CD4-positive, alpha-beta memory T cell (primary cell): ENCODE data around the gene NTNG2. TPM values are rescaled to one million over a fixed set of nuclear protein-coding genes. Genes with fewer than 3 reads are reported as not detected.

Source experiments
- CTCF ChIA-PET: fragments of 350-600 bp; sonication (Branson Sonifier 250); formaldehyde crosslinking; loops from one replicate; lab custom pipeline; 2021; ENCODE audit warnings: inconsistent platforms; ENCODE audit not compliant: partially characterized antibody; lab: Charles Lee
- POLR2A ChIA-PET: fragments of 350-600 bp; sonication (Branson Sonifier 250); formaldehyde crosslinking; loops from one replicate; lab custom pipeline; 2021; ENCODE audit not compliant: partially characterized antibody; lab: Charles Lee
- DNase-seq, 5 donors: peaks; one replicate each; pipeline versions ENCODE4 v3.0.0 to v3.0.0-alpha.2; 2020 to 2022; ENCODE audit warnings: mixed read lengths in 1 of 5
- H3K27ac ChIP-seq: one replicate; pipeline ENCODE4 v1.7.0; 2013; ENCODE audit warnings: low read depth, low read length
- H3K27me3 ChIP-seq: 2 replicates; pipeline ENCODE4 v1.7.0; 2013; ENCODE audit warnings: mild to moderate bottlenecking, low read length, moderate library complexity; ENCODE audit not compliant: insufficient read depth
- H3K36me3 ChIP-seq: 2 replicates; pipeline ENCODE4 v1.7.0; 2013; ENCODE audit warnings: mild to moderate bottlenecking, low read length, moderate library complexity; ENCODE audit not compliant: insufficient read depth
- H3K4me1 ChIP-seq: 2 replicates; pipeline ENCODE4 v1.7.0; 2013; ENCODE audit warnings: mild to moderate bottlenecking, low read length, moderate library complexity; ENCODE audit not compliant: insufficient read depth
- H3K4me3 ChIP-seq, 2 donors: one replicate each; pipeline ENCODE4 v1.7.0; 2013; ENCODE audit warnings: low read length in 2 of 2, mild to moderate bottlenecking in 1 of 2
- H3K9me3 ChIP-seq, 2 donors: one replicate each; pipeline ENCODE4 v1.7.0; 2013; ENCODE audit warnings: low read length in 2 of 2, control low read depth in 1 of 2; ENCODE audit not compliant: control insufficient read depth in 1 of 2
- H3K27ac Mint-ChIP-seq, 7 donors: one replicate each; pipeline ENCODE4 v1.8.0; 2020 to 2021; ENCODE audit warnings: mixed read lengths in 7 of 7, mild to moderate bottlenecking in 6 of 7, inconsistent platforms in 3 of 7, moderate library complexity in 3 of 7
- H3K27me3 Mint-ChIP-seq, 2 donors: one replicate each; pipeline ENCODE4 v1.8.0; 2020 to 2021; ENCODE audit warnings: mixed read lengths in 2 of 2
- H3K36me3 Mint-ChIP-seq, 2 donors: one replicate each; pipeline ENCODE4 v1.8.0; 2020 to 2021; ENCODE audit warnings: mixed read lengths in 2 of 2, inconsistent platforms in 1 of 2, mild to moderate bottlenecking in 1 of 2
- H3K4me1 Mint-ChIP-seq, 4 donors: one replicate each; pipeline ENCODE4 v1.8.0; 2020 to 2021; ENCODE audit warnings: mixed read lengths in 4 of 4, mild to moderate bottlenecking in 1 of 4
- H3K4me3 Mint-ChIP-seq, 8 donors: one replicate each; pipeline ENCODE4 v1.8.0; 2020 to 2021; ENCODE audit warnings: mixed read lengths in 8 of 8, mild to moderate bottlenecking in 7 of 8, moderate library complexity in 6 of 8, inconsistent platforms in 3 of 8
- H3K9me3 Mint-ChIP-seq, 8 donors: one replicate each; pipeline ENCODE4 v1.8.0; 2020 to 2021; ENCODE audit warnings: mixed read lengths in 8 of 8, mild to moderate bottlenecking in 5 of 8, inconsistent platforms in 3 of 8, moderate library complexity in 1 of 8
- intact Hi-C: fragments of 100-400 bp; cut with micrococcal nuclease; formaldehyde crosslinking; loops from one replicate; pipeline ENCODE4 v1.15.1; 2023
- polyA plus RNA-seq, 2 donors: library from polyadenylated mRNA; unstranded; fragments of 300-500 nt; fragmentation: Illumina TruSeq; gene quantifications; one replicate each; pipeline ENCODE4 v1.2.3, GENCODE V29; 2021
- total RNA-seq, 2 experiments: library from RNA; stranded (reverse); gene quantifications; one replicate each; pipeline ENCODE4 v1.2.3, GENCODE V29; 2021

The NTNG2 gene
- total and polyA plus RNA-seq, 4 experiments from 2014 or later, result 1.0 to 8.8 (median 3.6) TPM

DNA sequence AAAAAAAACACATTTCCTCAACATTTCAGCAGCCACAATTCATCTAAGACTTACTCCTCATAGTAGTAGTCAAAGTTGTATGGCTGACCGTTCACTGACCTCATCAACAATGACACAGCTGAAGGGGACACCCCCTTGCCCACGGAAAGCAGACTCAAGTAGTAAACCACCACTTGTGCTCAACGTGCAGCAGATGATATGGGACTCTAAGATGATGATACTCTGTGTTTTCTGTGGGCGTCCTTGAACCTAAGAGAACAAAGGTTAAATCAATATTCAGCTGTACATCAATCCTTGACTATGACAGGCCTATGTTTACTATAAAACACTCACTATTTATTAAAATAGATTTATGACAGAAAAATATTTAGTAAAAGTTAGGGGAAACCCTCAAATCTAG, 121.3 kb downstream of the NTNG2 start:
- Histone ChIP-seq H3K27ac (no peak overlapping the region), H3K4me1 (no peaks in the 10 kb centered on the region), H3K27me3 (no peaks in the 10 kb centered on the region), H3K9me3 (no peaks in the 10 kb centered on the region), H3K36me3 (peaks cover 75% of the 10 kb centered on the region), H3K4me3 (no peak overlapping the region)
- no peaks in the 10 kb centered on the region for H3K9me3 Mint-ChIP-seq
- peaks cover 0 to 6% (median 1%) of the 10 kb centered on the region in 4 donors for H3K4me1 Mint-ChIP-seq
- no peak for DNase-seq
- no peaks in the 10 kb centered on the region for H3K27me3 Mint-ChIP-seq
- H3K27ac Mint-ChIP-seq, result peak overlapping the region in 1 of 7 donors; percentile 33
- CTCF ChIA-PET, result interaction anchor here (0.7 kb wide), 1 partner anchor 1389 kb away, joined by 3 read pairs; no protein-coding TSS in a partner anchor
- intact Hi-C loops, result no loop called here
- POLR2A ChIA-PET, result no interaction called here
- no peak overlapping the region for H3K4me3 Mint-ChIP-seq
- peaks cover 40 to 66% of the 10 kb centered on the region in 2 donors for H3K36me3 Mint-ChIP-seq

DNA sequence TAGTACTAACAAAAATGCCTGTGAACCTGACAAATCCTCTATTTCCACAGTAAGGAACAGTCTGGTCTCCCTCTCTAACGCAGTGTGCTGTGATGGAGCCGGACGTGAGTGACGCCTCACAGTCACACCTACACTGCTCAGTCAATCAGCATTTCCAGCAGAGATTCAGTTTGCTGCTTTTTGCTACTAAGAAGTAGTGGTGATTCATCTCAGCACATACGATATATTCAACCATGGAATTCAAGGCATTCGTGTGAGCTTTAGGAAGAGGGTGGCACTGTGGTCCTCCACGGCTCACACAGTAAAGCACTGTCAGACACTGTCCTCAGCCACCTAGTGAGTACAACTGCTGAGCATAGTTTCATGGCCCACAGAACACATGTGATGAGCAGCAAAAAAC, 122.0 kb downstream of the NTNG2 start:
- no peaks in the 10 kb centered on the region for H3K9me3 Mint-ChIP-seq
- intact Hi-C loops, result no loop called here
- peaks cover 43 to 66% of the 10 kb centered on the region in 2 donors for H3K36me3 Mint-ChIP-seq

DNA sequence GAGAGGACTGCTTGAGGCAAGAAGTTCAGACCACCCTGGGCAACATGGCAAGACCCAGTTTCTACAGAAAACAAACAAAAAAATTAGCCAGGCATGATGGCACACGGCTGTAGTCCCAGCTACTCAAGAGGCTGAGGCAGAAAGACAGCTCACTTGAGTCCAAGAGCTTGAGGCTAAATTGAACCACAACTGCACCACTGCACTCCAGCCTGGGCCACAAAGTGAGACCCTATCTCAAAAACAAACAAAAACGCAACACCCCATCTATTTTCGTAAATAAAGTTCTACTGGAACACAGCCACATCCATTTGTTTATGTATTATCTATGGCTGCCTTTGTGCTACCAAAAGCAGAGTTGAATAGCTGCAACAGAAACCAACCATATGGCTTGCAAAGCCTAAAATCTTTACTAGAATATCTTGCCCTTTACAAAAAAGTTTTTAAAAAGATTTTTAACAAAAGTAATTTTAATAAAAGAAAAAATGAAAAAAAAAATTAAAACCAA, 125.5 kb downstream of the NTNG2 start:
- H3K36me3 ChIP-seq, result peaks cover 49% of the 10 kb centered on the region
- H3K4me3 Mint-ChIP-seq, result no peak overlapping the region
- H3K27ac ChIP-seq, result no peak overlapping the region
- CTCF ChIA-PET, result interaction anchor here (0.8 to 2.9 kb wide), 3 partner anchors 18 to 51 kb away, joined by 3 to 11 read pairs (median 4); no protein-coding TSS in a partner anchor
- no peaks in the 10 kb centered on the region for H3K9me3 ChIP-seq
- H3K4me1 Mint-ChIP-seq, result peaks cover 4 to 9% (median 8%) of the 10 kb centered on the region in 4 donors
- intact Hi-C loops, result no loop called here
- no peaks in the 10 kb centered on the region for H3K27me3 Mint-ChIP-seq
- H3K36me3 Mint-ChIP-seq, result peaks cover 31 to 53% of the 10 kb centered on the region in 2 donors
- DNase-seq, result no peak
- peak overlapping the region in 1 of 7 donors; percentile 35 for H3K27ac Mint-ChIP-seq
- H3K27me3 ChIP-seq, result no peaks in the 10 kb centered on the region
- H3K4me1 ChIP-seq, result no peaks in the 10 kb centered on the region
- H3K4me3 ChIP-seq, result no peak overlapping the region
- POLR2A ChIA-PET, result no interaction called here
- no peaks in the 10 kb centered on the region for H3K9me3 Mint-ChIP-seq

More for the DNA sequence above, 122.0 kb downstream of the NTNG2 start:
- no peak overlapping the region for H3K4me3 Mint-ChIP-seq
- Histone ChIP-seq H3K4me3 (no peak overlapping the region), H3K4me1 (no peaks in the 10 kb centered on the region), H3K27me3 (no peaks in the 10 kb centered on the region), H3K9me3 (no peaks in the 10 kb centered on the region), H3K36me3 (peaks cover 69% of the 10 kb centered on the region), H3K27ac (no peak overlapping the region)
- peak overlapping the region in 4 of 7 donors; percentile 15 to 47 (median 29) for H3K27ac Mint-ChIP-seq
- CTCF ChIA-PET, result interaction anchor here (0.9 to 1.5 kb wide), 3 partner anchors 9 to 21 kb away, joined by 3 to 8 read pairs (median 3); no protein-coding TSS in a partner anchor
- no peak for DNase-seq
- peaks cover 3 to 6% (median 4%) of the 10 kb centered on the region in 4 donors for H3K4me1 Mint-ChIP-seq
- H3K27me3 Mint-ChIP-seq, result no peaks in the 10 kb centered on the region
- POLR2A ChIA-PET, result no interaction called here

DNA sequence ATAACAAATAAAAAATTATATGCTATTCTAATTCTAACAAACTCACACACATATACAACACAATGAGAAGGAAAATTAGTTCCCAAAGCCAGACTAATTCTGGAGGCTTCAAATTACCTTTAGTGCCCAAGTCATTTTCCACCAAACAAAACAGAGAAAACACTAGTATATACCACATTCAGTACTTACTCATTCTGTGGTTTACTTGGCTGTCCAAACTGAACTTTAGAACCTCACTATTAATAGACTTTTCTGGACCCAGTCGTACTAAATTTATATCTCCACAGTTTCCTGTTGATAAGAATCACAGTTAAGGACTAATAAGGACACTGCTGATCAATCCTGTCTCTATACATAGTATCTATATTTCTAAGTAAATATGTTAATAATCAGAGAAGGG, 126.5 kb downstream of the NTNG2 start:
- DNase-seq, result no peak
- ChIA-PET POLR2A (no interaction called here), CTCF (interaction anchor here (2.9 kb wide), 1 partner anchor 19 kb away, joined by 11 read pairs; no protein-coding TSS in a partner anchor)
- Histone ChIP-seq H3K9me3 (no peaks in the 10 kb centered on the region), H3K36me3 (peaks cover 39% of the 10 kb centered on the region), H3K4me3 (no peak overlapping the region), H3K4me1 (peaks cover 5% of the 10 kb centered on the region), H3K27me3 (no peaks in the 10 kb centered on the region), H3K27ac (no peak overlapping the region)
- no peak overlapping the region for H3K4me3 Mint-ChIP-seq
- intact Hi-C loops, result no loop called here
- H3K27me3 Mint-ChIP-seq, result no peaks in the 10 kb centered on the region
- H3K4me1 Mint-ChIP-seq, result peaks cover 6 to 18% (median 13%) of the 10 kb centered on the region in 4 donors
- H3K27ac Mint-ChIP-seq, result peak overlapping the region in 4 of 7 donors; percentile 31 to 68 (median 53)
- H3K36me3 Mint-ChIP-seq, result peaks cover 21 to 51% of the 10 kb centered on the region in 2 donors
- no peaks in the 10 kb centered on the region for H3K9me3 Mint-ChIP-seq

DNA sequence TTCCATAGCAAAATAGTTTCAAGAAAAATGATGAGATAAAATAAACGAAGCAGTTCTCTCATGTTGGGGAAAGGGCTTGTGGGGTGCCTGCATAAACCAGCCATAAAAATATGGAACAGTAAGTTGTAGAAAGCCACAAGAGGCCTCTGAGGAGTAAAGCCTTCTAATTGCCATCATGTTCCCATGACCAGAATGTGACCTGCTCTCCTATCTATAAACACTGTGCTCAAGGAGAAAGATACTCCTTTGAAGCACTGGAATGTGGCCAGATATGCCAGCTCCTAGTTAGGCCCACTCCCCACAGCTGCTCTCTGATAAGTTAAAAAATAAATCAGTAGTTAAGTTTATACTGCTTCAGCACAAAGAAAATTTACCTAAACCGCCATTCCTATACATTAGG, 127.1 kb downstream of the NTNG2 start:
- intact Hi-C loops, result no loop called here
- no peak for DNase-seq
- H3K27me3 ChIP-seq, result no peaks in the 10 kb centered on the region
- H3K4me3 ChIP-seq, result no peak overlapping the region
- no peak overlapping the region for H3K4me3 Mint-ChIP-seq
- H3K9me3 ChIP-seq, result no peaks in the 10 kb centered on the region
- no peak overlapping the region for H3K27ac ChIP-seq
- H3K36me3 ChIP-seq, result peaks cover 33% of the 10 kb centered on the region
- peak overlapping the region in 5 of 7 donors; percentile 27 to 66 (median 63) for H3K27ac Mint-ChIP-seq
- no peaks in the 10 kb centered on the region for H3K9me3 Mint-ChIP-seq
- no peaks in the 10 kb centered on the region for H3K27me3 Mint-ChIP-seq
- ChIA-PET POLR2A (no interaction called here), CTCF (no interaction called here)
- peaks cover 7% of the 10 kb centered on the region for H3K4me1 ChIP-seq
- H3K36me3 Mint-ChIP-seq, result peaks cover 17 to 47% of the 10 kb centered on the region in 2 donors
- H3K4me1 Mint-ChIP-seq, result peaks cover 7 to 20% (median 14%) of the 10 kb centered on the region in 4 donors

DNA sequence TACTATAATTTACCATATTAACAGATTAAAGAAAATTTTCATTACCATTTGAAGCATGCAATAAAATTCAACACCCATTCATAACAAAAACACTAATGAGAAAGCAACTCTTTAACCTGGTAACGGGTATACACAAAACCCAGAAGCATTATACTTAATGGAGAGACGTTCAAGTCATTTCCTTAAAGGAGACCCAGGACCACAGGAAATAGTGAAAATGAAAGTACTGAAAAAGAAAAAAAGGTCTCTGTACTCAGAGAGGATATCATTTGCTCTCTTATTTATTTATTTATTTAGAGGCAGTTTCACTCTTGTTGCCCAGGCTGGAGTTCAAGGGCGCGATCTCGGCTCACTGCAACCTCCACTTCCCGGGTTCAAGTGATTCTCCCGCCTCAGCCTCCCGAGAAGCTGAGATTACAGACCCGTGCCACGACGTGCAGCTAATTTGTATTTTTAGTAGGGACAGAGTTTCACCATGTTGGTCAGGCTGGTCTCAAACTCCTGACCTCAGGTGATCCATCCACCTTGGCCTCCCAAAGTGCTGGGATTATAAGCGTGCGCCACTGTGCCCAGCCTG, 131.4 kb downstream of the NTNG2 start:
- H3K4me3 ChIP-seq, result no peak overlapping the region
- peaks cover 33 to 66% of the 10 kb centered on the region in 2 donors for H3K36me3 Mint-ChIP-seq
- intact Hi-C loops, result no loop called here
- no peaks in the 10 kb centered on the region for H3K27me3 ChIP-seq
- H3K4me1 Mint-ChIP-seq, result peaks cover 13 to 34% (median 26%) of the 10 kb centered on the region in 4 donors
- peak overlapping the region; percentile 30 to 86 (median 79) for H3K27ac Mint-ChIP-seq
- H3K4me3 Mint-ChIP-seq, result peak overlapping the region in 6 of 8 donors; percentile 43 to 62 (median 54)
- H3K27ac ChIP-seq, result no peak overlapping the region
- H3K9me3 Mint-ChIP-seq, result no peaks in the 10 kb centered on the region
- no peaks in the 10 kb centered on the region for H3K27me3 Mint-ChIP-seq
- H3K4me1 ChIP-seq, result peaks cover 7% of the 10 kb centered on the region
- POLR2A ChIA-PET, result no interaction called here
- peaks cover 48% of the 10 kb centered on the region for H3K36me3 ChIP-seq
- DNase-seq, result peak in 4 of 5 donors; percentile 8 to 30 (median 13)
- H3K9me3 ChIP-seq, result no peaks in the 10 kb centered on the region
- CTCF ChIA-PET, result interaction anchor here (1.0 to 1.6 kb wide), 3 partner anchors 9 to 40 kb away, joined by 4 to 7 read pairs (median 6); no protein-coding TSS in a partner anchor
